Effector CD8-positive, alpha-beta T cell (primary cell): ENCODE results near the gene CBX3.
"Not testable (repeated sequence)": the region's sequence is repeated elsewhere in the genome, so short reads cannot be mapped to it uniquely, and the experiment has no call there.

Experiments
- DNase-seq: peaks from one replicate; lab custom pipeline; 2025; lab: John Stamatoyannopoulos, UW
- total RNA-seq, 4 experiments: gene quantifications; one replicate each; lab custom pipeline; 2026; lab: John Stamatoyannopoulos, UW

Gene CBX3
- total RNA-seq = 160 to 176 (median 168) reads per million in 4 experiments

GRCh38 chr7:26201247-26202018, at the start of gene CBX3:
Gene CBX3 (plus strand): TSS chr7:26201745. CDS start chr7:26202999, 1,254 bp downstream.
- DNase-seq = peak; percentile 87

GRCh38 chr7:26151953-26152781, 49.4 kb upstream of the CBX3 start, which contains the start of gene NFE2L3:
Gene NFE2L3 (plus strand): TSS chr7:26152198. CDS start chr7:26152499, 301 bp downstream.
- DNase-seq = peak; percentile 65

- not testable (repeated sequence) for DNase-seq
These were observed 48.7 kb upstream of the CBX3 start for GRCh38 chr7:26152782-26153240.

GRCh38 chr7:26153241-26153822, 48.2 kb upstream of the CBX3 start:
- no peak for DNase-seq

GRCh38 chr7:26153823-26154783, 47.4 kb upstream of the CBX3 start:
- DNase-seq = no peak

- no peak for DNase-seq
These were observed 45.8 kb upstream of the CBX3 start for GRCh38 chr7:26155531-26156375.

GRCh38 chr7:26156451-26157420, 44.8 kb upstream of the CBX3 start:
- DNase-seq = peak; percentile 32

GRCh38 chr7:26157520-26158105, 43.9 kb upstream of the CBX3 start:
- no peak for DNase-seq

GRCh38 chr7:26159243-26159642, 42.3 kb upstream of the CBX3 start:
- no peak for DNase-seq

GRCh38 chr7:26160896-26161295, 40.6 kb upstream of the CBX3 start:
- no peak for DNase-seq

GRCh38 chr7:26162431-26162830, 39.1 kb upstream of the CBX3 start:
- no peak for DNase-seq

- not testable (repeated sequence) for DNase-seq
These were observed 37.7 kb upstream of the CBX3 start for GRCh38 chr7:26163804-26164203.

GRCh38 chr7:26165950-26166683, 35.4 kb upstream of the CBX3 start:
- no peak for DNase-seq

GRCh38 chr7:26166684-26167266, 34.8 kb upstream of the CBX3 start:
- no peak for DNase-seq

- no peak for DNase-seq
These were observed 34.1 kb upstream of the CBX3 start for GRCh38 chr7:26167303-26167934.

- no peak for DNase-seq
These were observed 33.0 kb upstream of the CBX3 start for GRCh38 chr7:26168458-26169023.

- no peak for DNase-seq
These were observed 32.3 kb upstream of the CBX3 start for GRCh38 chr7:26169271-26169670.
